ENCODE measurements around the gene UNC13B.

Gene UNC13B

GRCh38 chr9:35294066-35294465 lies 132.3 kb downstream of the UNC13B start:
- no peak for TF ChIP-seq CTCF (IDR thresholded peaks at IDR 0.05; ENCODE audit: low read depth, low read length)

GRCh38 chr9:35294556-35294955 lies 132.7 kb downstream of the UNC13B start:
- H3K4me3 ChIP-seq (ENCODE audit: low read depth, low read length), result no peak overlapping the region
- no peak for DNase-seq (ENCODE audit: low read depth, low spot score)
- TF ChIP-seq CTCF (IDR thresholded peaks at IDR 0.05; ENCODE audit: low read depth, low read length), result no peak
- in situ Hi-C loops (cut with HindIII; ENCODE audit: low sequenced_read_pairs), result no loop called here

More at GRCh38 chr9:35294066-35294465, 132.3 kb downstream of the UNC13B start:
- no peak overlapping the region for H3K4me3 ChIP-seq (ENCODE audit: low read depth, low read length)
- DNase-seq (ENCODE audit: low read depth, low spot score), result no peak
- in situ Hi-C loops (cut with HindIII; ENCODE audit: low sequenced_read_pairs), result no loop called here

- no peak for DNase-seq (ENCODE audit: low read depth, low spot score)
- TF ChIP-seq CTCF (IDR thresholded peaks at IDR 0.05; ENCODE audit: low read depth, low read length), result no peak
- in situ Hi-C loops (cut with HindIII; ENCODE audit: low sequenced_read_pairs), result no loop called here
Measured at GRCh38 chr9:35295369-35296036, 133.7 kb downstream of the UNC13B start.

GRCh38 chr9:35303567-35303966 lies 141.8 kb downstream of the UNC13B start:
- in situ Hi-C loops (cut with HindIII; ENCODE audit: low sequenced_read_pairs), result no loop called here
- TF ChIP-seq CTCF (IDR thresholded peaks at IDR 0.05; ENCODE audit: low read depth, low read length), result no peak
- H3K4me3 ChIP-seq (ENCODE audit: low read depth, low read length), result no peak overlapping the region
- DNase-seq (ENCODE audit: low read depth, low spot score), result no peak

More at GRCh38 chr9:35295369-35296036, 133.7 kb downstream of the UNC13B start:
- no peak overlapping the region for H3K4me3 ChIP-seq (ENCODE audit: low read depth, low read length)

GRCh38 chr9:35306283-35306682 lies 144.5 kb downstream of the UNC13B start:
- peak; percentile 47 for DNase-seq (ENCODE audit: low read depth, low spot score)
- in situ Hi-C loops (cut with HindIII; ENCODE audit: low sequenced_read_pairs), result no loop called here
- TF ChIP-seq CTCF (IDR thresholded peaks at IDR 0.05; ENCODE audit: low read depth, low read length), result no peak
- H3K4me3 ChIP-seq (ENCODE audit: low read depth, low read length), result no peak overlapping the region

- H3K4me3 ChIP-seq (ENCODE audit: low read depth, low read length), result no peak overlapping the region
- DNase-seq (ENCODE audit: low read depth, low spot score), result no peak
- no peak for TF ChIP-seq CTCF (IDR thresholded peaks at IDR 0.05; ENCODE audit: low read depth, low read length)
- in situ Hi-C loops (cut with HindIII; ENCODE audit: low sequenced_read_pairs), result no loop called here
Measured at GRCh38 chr9:35308316-35308715, 146.5 kb downstream of the UNC13B start.

Measured in astrocyte of the spinal cord (primary cell).